Lower leg skin (tissue), 4 donors: Measurements from ENCODE around the gene RPS6KA4. TPM values are rescaled to one million over a fixed set of nuclear protein-coding genes. Genes with fewer than 3 reads are reported as not detected.

Experiments used
- DNase-seq, 2 donors: peaks; one replicate each; pipeline ENCODE4 v3.0.0-alpha.2; 2019; ENCODE audit warnings: low spot score in 2 of 2
- H3K4me3 ChIP-seq: fragments of 200-600 bp; sonication (generic); 2 replicates; pipeline ENCODE4 v1.5.1; 2017; ENCODE audit warnings: mild to moderate bottlenecking, low read depth; ENCODE audit not compliant: poor library complexity, severe bottlenecking
- CTCF ChIP-seq, 3 donors: fragments of 450-650 bp; IDR thresholded peaks; one replicate each; pipeline ENCODE4 v1.5.1; 2016; ENCODE audit warnings: antibody characterized with exemption in 3 of 3, mild to moderate bottlenecking in 3 of 3, moderate library complexity in 2 of 3
- POLR2A ChIP-seq, 2 donors: fragments of 450-650 bp; IDR thresholded peaks; one replicate each; pipeline ENCODE4 v1.6.1; 2016 to 2017; ENCODE audit warnings: antibody characterized with exemption in 2 of 2, mild to moderate bottlenecking in 1 of 2, moderate library complexity in 1 of 2
- WGBS, 2 donors: methylation state at CpG; one replicate each; pipeline ENCODE4 v1.1.5; 2018; 5-methylcytosine and 5-hydroxymethylcytosine counted together
- intact Hi-C: fragments of 100-400 bp; cut with DNase I; formaldehyde crosslinking; loops from one replicate; pipeline ENCODE4 v1.15.0; 2023; ENCODE audit warnings: low total_unique reads
- total RNA-seq, 4 donors: library from RNA; depleted of rRNA; stranded (reverse); fragments of >200 nt; gene quantifications; one replicate each; pipeline ENCODE4 v1.1.0, GENCODE V29; 2016

Gene RPS6KA4
- total RNA-seq, 4 donors from 2014 or later: 39.4 to 77.4 (median 49.2) TPM

- intact Hi-C loops: no loop called here
- no peak for DNase-seq
- no peak overlapping the region for H3K4me3 ChIP-seq
- TF ChIP-seq CTCF (IDR thresholded peaks at IDR 0.05): no peak
- TF ChIP-seq POLR2A (IDR thresholded peaks at IDR 0.05): no peak
- 90 to 94% methylated on average over 34 to 35 of the region's 46 CpGs for WGBS, 2 donors
Observed at GRCh38 chr11:64367931-64368672, 9.1 kb downstream of the RPS6KA4 start.

- no peak for TF ChIP-seq POLR2A (IDR thresholded peaks at IDR 0.05)
- intact Hi-C loops: no loop called here
- 89 to 90% methylated on average over 27 of the region's 28 CpGs for WGBS, 2 donors
- no peak overlapping the region for H3K4me3 ChIP-seq
- no peak for DNase-seq
Observed at GRCh38 chr11:64368673-64369074, 9.7 kb downstream of the RPS6KA4 start.

- no peak overlapping the region for H3K4me3 ChIP-seq
- TF ChIP-seq POLR2A (IDR thresholded peaks at IDR 0.05) (no peak), CTCF (IDR thresholded peaks at IDR 0.05) (no peak)
- intact Hi-C loops: loop anchor here (10.0 kb wide), 1 partner anchor 275 kb away; no protein-coding TSS in a partner anchor
- DNase-seq: no peak
- WGBS, 2 donors: 91% methylated on average over 77 to 82 of the region's 82 CpGs
Observed at GRCh38 chr11:64369440-64370421, 10.8 kb downstream of the RPS6KA4 start.

GRCh38 chr11:64371201-64371600 is 12.2 kb downstream of the RPS6KA4 start:
- no peak overlapping the region for H3K4me3 ChIP-seq
- intact Hi-C loops: loop anchor here (10.0 kb wide), 1 partner anchor 274 kb away; no protein-coding TSS in a partner anchor
- 87 to 91% methylated on average over 22 of the region's 22 CpGs for WGBS, 2 donors
- TF ChIP-seq CTCF (IDR thresholded peaks at IDR 0.05) (no peak), POLR2A (IDR thresholded peaks at IDR 0.05) (no peak)
- no peak for DNase-seq

GRCh38 chr11:64372021-64372420 is 13.1 kb downstream of the RPS6KA4 start:
- intact Hi-C loops: loop anchor here (10.0 kb wide), 1 partner anchor 273 kb away; no protein-coding TSS in a partner anchor
- H3K4me3 ChIP-seq: no peak overlapping the region
- no peak for DNase-seq
- 82 to 87% methylated on average over 6 of the region's 6 CpGs for WGBS, 2 donors
- TF ChIP-seq CTCF (IDR thresholded peaks at IDR 0.05) (no peak), POLR2A (IDR thresholded peaks at IDR 0.05) (no peak)
